H1 (cell line): Measurements from ENCODE around the gene ZBTB48. TPM values are rescaled to one million over a fixed set of nuclear protein-coding genes. Genes with fewer than 3 reads are reported as not detected.

Experiments used
- CTCF ChIP-seq, 3 experiments: IDR thresholded peaks; 1 replicate in 2 of 3; 2 replicates in 1 of 3; pipeline versions ENCODE4 v1.5.1 to v1.6.1; 2011; ENCODE audit warnings: low read length in 3 of 3, mild to moderate bottlenecking in 3 of 3, inconsistent platforms in 2 of 3, low read depth in 1 of 3, moderate library complexity in 1 of 3; ENCODE audit not compliant: insufficient read depth in 1 of 3; ENCODE audit errors: control extremely low read depth in 1 of 3
- HDAC6 ChIP-seq: IDR thresholded peaks from one replicate; pipeline ENCODE4 v1.7.1; 2012; ENCODE audit warnings: low read depth, mild to moderate bottlenecking, inconsistent platforms, low read length, moderate library complexity
- JUN ChIP-seq: IDR thresholded peaks from 2 replicates; pipeline ENCODE4 v1.6.1; 2011; ENCODE audit warnings: low read depth, mild to moderate bottlenecking, improper control_type of control experiment, low read length
- MAFK ChIP-seq: IDR thresholded peaks from 2 replicates; pipeline ENCODE4 v1.6.1; 2012; ENCODE audit warnings: low read depth, mild to moderate bottlenecking, improper control_type of control experiment, low read length
- RXRA ChIP-seq: IDR thresholded peaks from 2 replicates; pipeline ENCODE4 v1.6.1; 2011; ENCODE audit warnings: low read depth, mild to moderate bottlenecking, low read length, moderate library complexity; ENCODE audit not compliant: insufficient read depth
- SIN3A ChIP-seq, 2 experiments: IDR thresholded peaks in 1 of 2; conservative IDR thresholded peaks in 1 of 2; 2 replicates each; pipeline ENCODE4 v1.6.1; 2011 to 2012; ENCODE audit warnings: low read length in 2 of 2, improper control_type of control experiment in 1 of 2, low read depth in 1 of 2, mild to moderate bottlenecking in 1 of 2
- SUZ12 ChIP-seq: fragments of 200-600 bp; sonication (generic); IDR thresholded peaks from 2 replicates; pipeline ENCODE4 v1.6.1; 2012; ENCODE audit warnings: mild to moderate bottlenecking, inconsistent platforms, low read length, moderate library complexity, mixed read lengths
- polyA plus RNA-seq, 7 experiments: library from polyadenylated mRNA; depleted of rRNA in 3 of 7; stranded (reverse) in 5 of 7; unstranded in 2 of 7; fragments of >200 nt in 5 of 7; fragments of 200-250 nt in 2 of 7; gene quantifications; 1 replicate in 5 of 7; 2 replicates in 1 of 7; 4 replicates in 1 of 7; pipeline versions ENCODE4 v1.2.1 to v1.2.3, GENCODE V29; 2011 to 2013; ENCODE audit warnings: missing spikeins in 2 of 7, mixed read lengths in 2 of 7
- total RNA-seq: library from RNA; stranded (reverse); fragmentation: NEBNext Ultra II Directional; extraction: Animal tissue kit (Norgen Biotek cat#: 25700); gene quantifications from 2 replicates; pipeline ENCODE4 v1.2.1, GENCODE V29; 2021

Gene ZBTB48
- total and polyA plus RNA-seq, 2 of the 8 experiments (the other 6 are each of a cell fraction or from before 2014, with no cell fraction given), result 28.2 to 28.8 TPM

GRCh38 chr1:6612641-6613360, 33.0 kb downstream of the ZBTB48 start (continued):
- TF ChIP-seq CTCF (IDR thresholded peaks at IDR 0.05; ENCODE audit: control extremely low read depth in 1 of 3, insufficient read depth in 1 of 3, low read depth in 1 of 3, low read length in 3 of 3), result peak in 1 of 3 experiments; percentile 6; a peak in 1 of 4 replicates
- no peak for TF ChIP-seq RXRA
- peak in 1 of 2 experiments; percentile 24; a peak in 1 of 4 replicates for TF ChIP-seq SIN3A (conservative IDR thresholded peaks at IDR 0.05 in 1 of 2, IDR thresholded peaks at IDR 0.05 in 1 of 2; ENCODE audit: low read depth in 1 of 2, low read length in 2 of 2)
- no peak for TF ChIP-seq HDAC6
- TF ChIP-seq JUN, result no peak
- no peak for TF ChIP-seq SUZ12
- TF ChIP-seq MAFK, result no peak
